Neural cell (in vitro differentiated cells): ENCODE measurements around the gene LRRN3. TPM values are rescaled to one million over a fixed set of nuclear protein-coding genes. Genes with fewer than 3 reads are reported as not detected.
A peak's percentile ranks its signal among the peaks of the same experiment; 100 is the strongest.

Experiments
- H2AFZ ChIP-seq: fragments of 200-600, 300-800 bp; sonication (generic), shearing (Covaris generic); 2 replicates; pipeline ENCODE4 v1.6.0; 2014; ENCODE audit warnings: low read depth, mild to moderate bottlenecking, antibody characterized with exemption, low read length, moderate library complexity
- H3F3A ChIP-seq: fragments of 200-600 bp; shearing (Covaris generic); 2 replicates; pipeline ENCODE4 v1.6.1; 2016; ENCODE audit warnings: mild to moderate bottlenecking, moderate library complexity, mixed read lengths, antibody characterized with exemption, low read length; ENCODE audit not compliant: insufficient read depth, poor library complexity, severe bottlenecking
- H3K27ac ChIP-seq: fragments of 200-600, 300-800 bp; sonication (generic), shearing (Covaris generic); 2 replicates; pipeline ENCODE4 v1.5.1; 2014; ENCODE audit warnings: mild to moderate bottlenecking, low read length, moderate library complexity
- H3K27me3 ChIP-seq: fragments of 300-800, 200-600 bp; sonication (generic), shearing (Covaris generic); 2 replicates; pipeline ENCODE4 v1.6.0; 2014; ENCODE audit warnings: mild to moderate bottlenecking, low read depth, low read length, moderate library complexity; ENCODE audit not compliant: insufficient read depth
- H3K36me3 ChIP-seq: fragments of 300-800, 200-600 bp; sonication (generic), shearing (Covaris generic); 2 replicates; pipeline ENCODE4 v1.5.1; 2014; ENCODE audit warnings: mild to moderate bottlenecking, antibody characterized with exemption, low read length, moderate library complexity; ENCODE audit not compliant: insufficient read depth
- H3K4me2 ChIP-seq: fragments of 300-800, 200-600 bp; sonication (generic), shearing (Covaris generic); 2 replicates; pipeline ENCODE4 v1.6.0; 2014; ENCODE audit warnings: mild to moderate bottlenecking, low read length
- H3K4me3 ChIP-seq: fragments of 300-800, 200-600 bp; sonication (generic), shearing (Covaris generic); 2 replicates; pipeline ENCODE4 v1.5.1; 2014; ENCODE audit warnings: mild to moderate bottlenecking, low read length, moderate library complexity
- H3K79me2 ChIP-seq: fragments of 200-600 bp; shearing (Covaris generic); replicated peaks from 2 replicates; pipeline ENCODE4 v1.6.0; 2014; ENCODE audit warnings: mild to moderate bottlenecking, low read length, moderate library complexity; ENCODE audit not compliant: insufficient read depth
- H3K9ac ChIP-seq: fragments of 300-800, 200-600 bp; sonication (generic), shearing (Covaris generic); 2 replicates; pipeline ENCODE4 v1.6.1; 2016; ENCODE audit warnings: mild to moderate bottlenecking, low read length, mixed read lengths
- H3K9me2 ChIP-seq: fragments of 200-600 bp; shearing (Covaris generic); 2 replicates; pipeline ENCODE4 v1.6.1; 2016; ENCODE audit warnings: mild to moderate bottlenecking, low read length, mixed read lengths; ENCODE audit not compliant: insufficient read depth
- H3K9me3 ChIP-seq: fragments of 200-600, 300-800 bp; sonication (generic), shearing (Covaris generic); 2 replicates; pipeline ENCODE4 v1.6.1; 2016; ENCODE audit warnings: mild to moderate bottlenecking, mixed run types, low read length, moderate library complexity, mixed read lengths
- H4K20me1 ChIP-seq: fragments of 200-600 bp; shearing (Covaris generic); 2 replicates; pipeline ENCODE4 v1.6.1; 2016; ENCODE audit warnings: mild to moderate bottlenecking, mixed run types; ENCODE audit not compliant: insufficient read depth
- EP300 ChIP-seq: fragments of 450-650 bp; conservative IDR thresholded peaks from 2 replicates; pipeline ENCODE4 v1.6.1; 2014; ENCODE audit warnings: antibody characterized with exemption, mild to moderate bottlenecking, moderate library complexity; ENCODE audit not compliant: poor library complexity, severe bottlenecking
- EZH2 ChIP-seq: fragments of 200-600, 300-800 bp; shearing (Covaris generic), sonication (generic); IDR thresholded peaks from 2 replicates; pipeline ENCODE4 v1.6.1; 2014; ENCODE audit warnings: antibody characterized with exemption, low read length, borderline replicate concordance, mild to moderate bottlenecking; ENCODE audit not compliant: insufficient read depth, poor library complexity, severe bottlenecking
- MXI1 ChIP-seq: fragments of 450-650 bp; conservative IDR thresholded peaks from 2 replicates; pipeline ENCODE4 v1.6.1; 2014; ENCODE audit warnings: antibody characterized with exemption, mild to moderate bottlenecking; ENCODE audit not compliant: poor library complexity, severe bottlenecking
- POLR2AphosphoS5 ChIP-seq: IDR thresholded peaks from 2 replicates; pipeline ENCODE4 v1.6.1; 2012
- RAD21 ChIP-seq: fragments of 450-650 bp; conservative IDR thresholded peaks from 2 replicates; pipeline ENCODE4 v1.6.1; 2014; ENCODE audit warnings: antibody characterized with exemption, mild to moderate bottlenecking, moderate library complexity
- SMC3 ChIP-seq: fragments of 450-650 bp; conservative IDR thresholded peaks from 2 replicates; pipeline ENCODE4 v1.6.1; 2014; ENCODE audit warnings: antibody characterized with exemption, mild to moderate bottlenecking, moderate library complexity; ENCODE audit not compliant: poor library complexity
- TAF1 ChIP-seq: IDR thresholded peaks from 2 replicates; pipeline ENCODE4 v1.6.1; 2012; ENCODE audit warnings: low read depth
- polyA plus RNA-seq: library from polyadenylated mRNA; depleted of rRNA; stranded (reverse); fragments of >200 nt; gene quantifications from 2 replicates; pipeline ENCODE4 v1.2.3, GENCODE V29; 2014
- TF ChIP-seq, protein P1 (sequence below): IDR thresholded peaks from 2 replicates; pipeline ENCODE4 v1.6.1; 2012; ENCODE audit warnings: borderline replicate concordance
- TF ChIP-seq, protein P2 (sequence below): fragments of 450-650 bp; IDR thresholded peaks from 2 replicates; pipeline ENCODE4 v1.5.1; 2014; ENCODE audit warnings: antibody characterized with exemption, mild to moderate bottlenecking, moderate library complexity; ENCODE audit not compliant: poor library complexity, severe bottlenecking

LRRN3 gene
- polyA plus RNA-seq, 1 donor from 2014 or later, result 138 TPM

DNA sequence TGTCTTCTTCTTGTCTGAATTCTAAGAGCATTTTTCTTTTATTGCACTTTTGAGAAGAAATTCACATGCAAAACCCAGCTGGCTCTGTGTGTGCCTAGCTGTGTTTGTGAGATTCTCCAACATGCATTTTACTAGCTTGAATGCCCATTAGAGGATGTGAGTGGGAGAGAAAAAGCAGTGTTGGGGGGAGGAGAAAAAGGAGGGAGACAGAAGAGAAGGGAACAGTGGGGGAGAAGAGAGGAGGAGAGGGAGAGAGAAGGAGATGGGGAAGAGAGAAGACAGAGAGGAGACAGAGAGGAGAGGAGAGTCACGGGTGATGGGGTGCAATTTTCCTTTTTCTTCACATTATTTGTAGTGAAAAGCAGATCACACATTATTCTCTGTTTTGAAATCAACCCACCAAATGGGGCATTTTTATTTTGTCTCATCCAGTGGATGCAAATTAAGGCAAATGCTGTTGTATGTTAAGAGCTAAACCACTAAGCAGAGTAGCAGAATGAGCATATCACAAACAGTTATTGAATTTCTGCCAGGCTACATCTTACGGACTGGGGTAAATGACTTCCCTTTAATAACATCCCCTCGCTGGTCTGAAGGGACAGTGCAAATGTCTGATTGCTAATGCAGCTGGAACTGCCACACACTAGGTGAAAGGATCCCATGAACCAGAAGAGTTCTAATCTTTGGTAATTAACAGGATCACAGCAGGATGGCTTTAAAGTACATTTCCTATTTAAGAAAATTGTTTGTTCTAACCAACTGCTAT lies 849 bp downstream of the LRRN3 start:
- H3K4me3 ChIP-seq, result peak overlapping the region; percentile 72
- H3K9ac ChIP-seq, result peak overlapping the region; percentile 84
- no peaks in the 10 kb centered on the region for H3K27me3 ChIP-seq
- no peak for TF ChIP-seq EP300
- TF ChIP-seq SMC3, result peak; percentile 40
- TF ChIP-seq, protein P1, sequence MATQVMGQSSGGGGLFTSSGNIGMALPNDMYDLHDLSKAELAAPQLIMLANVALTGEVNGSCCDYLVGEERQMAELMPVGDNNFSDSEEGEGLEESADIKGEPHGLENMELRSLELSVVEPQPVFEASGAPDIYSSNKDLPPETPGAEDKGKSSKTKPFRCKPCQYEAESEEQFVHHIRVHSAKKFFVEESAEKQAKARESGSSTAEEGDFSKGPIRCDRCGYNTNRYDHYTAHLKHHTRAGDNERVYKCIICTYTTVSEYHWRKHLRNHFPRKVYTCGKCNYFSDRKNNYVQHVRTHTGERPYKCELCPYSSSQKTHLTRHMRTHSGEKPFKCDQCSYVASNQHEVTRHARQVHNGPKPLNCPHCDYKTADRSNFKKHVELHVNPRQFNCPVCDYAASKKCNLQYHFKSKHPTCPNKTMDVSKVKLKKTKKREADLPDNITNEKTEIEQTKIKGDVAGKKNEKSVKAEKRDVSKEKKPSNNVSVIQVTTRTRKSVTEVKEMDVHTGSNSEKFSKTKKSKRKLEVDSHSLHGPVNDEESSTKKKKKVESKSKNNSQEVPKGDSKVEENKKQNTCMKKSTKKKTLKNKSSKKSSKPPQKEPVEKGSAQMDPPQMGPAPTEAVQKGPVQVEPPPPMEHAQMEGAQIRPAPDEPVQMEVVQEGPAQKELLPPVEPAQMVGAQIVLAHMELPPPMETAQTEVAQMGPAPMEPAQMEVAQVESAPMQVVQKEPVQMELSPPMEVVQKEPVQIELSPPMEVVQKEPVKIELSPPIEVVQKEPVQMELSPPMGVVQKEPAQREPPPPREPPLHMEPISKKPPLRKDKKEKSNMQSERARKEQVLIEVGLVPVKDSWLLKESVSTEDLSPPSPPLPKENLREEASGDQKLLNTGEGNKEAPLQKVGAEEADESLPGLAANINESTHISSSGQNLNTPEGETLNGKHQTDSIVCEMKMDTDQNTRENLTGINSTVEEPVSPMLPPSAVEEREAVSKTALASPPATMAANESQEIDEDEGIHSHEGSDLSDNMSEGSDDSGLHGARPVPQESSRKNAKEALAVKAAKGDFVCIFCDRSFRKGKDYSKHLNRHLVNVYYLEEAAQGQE, result peak; percentile 26
- peak; percentile 41 for TF ChIP-seq POLR2AphosphoS5
- no peak for TF ChIP-seq EZH2
- TF ChIP-seq MXI1, result peak; percentile 11
- H4K20me1 ChIP-seq, result no peaks in the 10 kb centered on the region
- H3K9me3 ChIP-seq, result no peaks in the 10 kb centered on the region
- no peaks in the 10 kb centered on the region for H3F3A ChIP-seq
- H2AFZ ChIP-seq, result peak overlapping the region; percentile 43
- no peaks in the 10 kb centered on the region for H3K9me2 ChIP-seq
- H3K4me2 ChIP-seq, result peak overlapping the region; percentile 79
- no peaks in the 10 kb centered on the region for H3K36me3 ChIP-seq
- peaks cover 57% of the 10 kb centered on the region for H3K79me2 ChIP-seq
- H3K27ac ChIP-seq, result peak overlapping the region; percentile 94

DNA sequence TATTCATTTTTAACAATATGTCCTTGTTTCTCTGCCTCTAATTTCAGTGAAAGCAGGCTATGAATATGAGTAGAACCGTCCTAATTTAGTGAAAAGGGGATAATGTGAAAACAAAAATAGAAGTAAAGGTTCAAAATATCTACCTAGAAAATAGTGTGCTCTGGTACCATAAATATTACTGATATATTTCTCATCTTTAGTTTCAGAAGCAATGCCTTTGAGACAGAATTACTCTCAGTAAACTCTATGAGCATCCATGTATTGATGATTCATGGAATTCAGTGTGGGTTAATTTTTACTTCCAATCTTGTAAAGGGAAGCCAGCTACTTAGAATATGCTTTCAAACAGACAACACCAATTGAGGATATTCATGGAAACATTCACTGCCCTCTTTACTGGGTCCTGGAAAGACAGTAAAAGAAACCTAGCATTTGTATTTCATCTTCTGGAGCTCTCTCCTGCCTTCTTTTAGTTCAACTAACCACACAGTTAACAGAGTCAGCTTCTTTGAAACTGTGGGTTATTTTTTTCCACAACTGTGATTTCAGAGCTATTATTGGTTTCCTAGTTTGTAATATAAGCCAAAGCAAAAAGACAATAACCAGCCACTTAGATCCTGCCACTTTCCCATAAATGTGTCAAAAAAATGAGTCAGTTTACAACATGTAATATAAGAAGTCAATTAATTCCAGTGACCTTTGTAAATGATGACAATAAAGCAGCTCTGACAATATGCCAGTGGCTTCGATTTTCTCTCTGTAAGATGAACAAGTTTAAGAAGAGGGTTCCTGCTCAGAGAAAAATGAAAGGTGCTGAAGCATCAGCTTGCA lies 1.7 kb downstream of the LRRN3 start:
- H4K20me1 ChIP-seq, result no peaks in the 10 kb centered on the region
- peaks cover 66% of the 10 kb centered on the region for H3K79me2 ChIP-seq
- H3K9ac ChIP-seq, result peak overlapping the region; percentile 84
- H3K36me3 ChIP-seq, result peaks cover 5% of the 10 kb centered on the region
- no peaks in the 10 kb centered on the region for H3K9me2 ChIP-seq
- peak overlapping the region; percentile 79 for H3K4me2 ChIP-seq
- peak overlapping the region; percentile 72 for H3K4me3 ChIP-seq
- H3F3A ChIP-seq, result no peaks in the 10 kb centered on the region
- H3K9me3 ChIP-seq, result no peaks in the 10 kb centered on the region
- TF ChIP-seq TAF1 (no peak), RAD21 (no peak), SMC3 (no peak), EP300 (no peak), POLR2AphosphoS5 (no peak), MXI1 (no peak), EZH2 (no peak)
- TF ChIP-seq, protein P1, result no peak
- TF ChIP-seq, protein P2, sequence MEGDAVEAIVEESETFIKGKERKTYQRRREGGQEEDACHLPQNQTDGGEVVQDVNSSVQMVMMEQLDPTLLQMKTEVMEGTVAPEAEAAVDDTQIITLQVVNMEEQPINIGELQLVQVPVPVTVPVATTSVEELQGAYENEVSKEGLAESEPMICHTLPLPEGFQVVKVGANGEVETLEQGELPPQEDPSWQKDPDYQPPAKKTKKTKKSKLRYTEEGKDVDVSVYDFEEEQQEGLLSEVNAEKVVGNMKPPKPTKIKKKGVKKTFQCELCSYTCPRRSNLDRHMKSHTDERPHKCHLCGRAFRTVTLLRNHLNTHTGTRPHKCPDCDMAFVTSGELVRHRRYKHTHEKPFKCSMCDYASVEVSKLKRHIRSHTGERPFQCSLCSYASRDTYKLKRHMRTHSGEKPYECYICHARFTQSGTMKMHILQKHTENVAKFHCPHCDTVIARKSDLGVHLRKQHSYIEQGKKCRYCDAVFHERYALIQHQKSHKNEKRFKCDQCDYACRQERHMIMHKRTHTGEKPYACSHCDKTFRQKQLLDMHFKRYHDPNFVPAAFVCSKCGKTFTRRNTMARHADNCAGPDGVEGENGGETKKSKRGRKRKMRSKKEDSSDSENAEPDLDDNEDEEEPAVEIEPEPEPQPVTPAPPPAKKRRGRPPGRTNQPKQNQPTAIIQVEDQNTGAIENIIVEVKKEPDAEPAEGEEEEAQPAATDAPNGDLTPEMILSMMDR, result no peak
- no peaks in the 10 kb centered on the region for H3K27me3 ChIP-seq
- peak overlapping the region; percentile 94 for H3K27ac ChIP-seq
- peak overlapping the region; percentile 1 for H2AFZ ChIP-seq
